Hepatocyte (in vitro differentiated cells): ENCODE measurements around the gene TBXAS1. TPM values are rescaled to one million over a fixed set of nuclear protein-coding genes. Genes with fewer than 3 reads are reported as not detected.

ENCODE experiments used
- DNase-seq: peaks from one replicate; pipeline ENCODE4 v3.0.0-alpha.2; 2016; ENCODE audit warnings: low spot score
- H2AFZ ChIP-seq: fragments of 200-600 bp; sonication (generic); 2 replicates; pipeline ENCODE4 v1.6.0; 2016; ENCODE audit warnings: antibody characterized with exemption, mild to moderate bottlenecking
- H3K27ac ChIP-seq: fragments of 200-600 bp; sonication (generic); 2 replicates; pipeline ENCODE4 v1.5.1; 2016; ENCODE audit warnings: mild to moderate bottlenecking
- H3K27me3 ChIP-seq: fragments of 200-600 bp; sonication (generic); 2 replicates; pipeline ENCODE4 v1.6.1; 2016
- H3K36me3 ChIP-seq: fragments of 200-600 bp; sonication (generic); replicated peaks from 2 replicates; pipeline ENCODE4 v1.5.1; 2016; ENCODE audit warnings: low read depth; ENCODE audit not compliant: insufficient read depth
- H3K4me1 ChIP-seq: fragments of 200-600 bp; sonication (generic); 2 replicates; pipeline ENCODE4 v1.5.1; 2016; ENCODE audit warnings: mild to moderate bottlenecking, moderate library complexity; ENCODE audit not compliant: insufficient read depth
- H3K4me2 ChIP-seq: fragments of 200-600 bp; sonication (generic); 2 replicates; pipeline ENCODE4 v1.6.0; 2016
- H3K4me3 ChIP-seq: fragments of 200-600 bp; sonication (generic); 2 replicates; pipeline ENCODE4 v1.5.1; 2016; ENCODE audit warnings: mild to moderate bottlenecking
- H3K79me2 ChIP-seq: fragments of 200-600 bp; sonication (generic); 2 replicates; pipeline ENCODE4 v1.6.0; 2017; ENCODE audit warnings: mild to moderate bottlenecking
- H3K9me2 ChIP-seq: fragments of 200-600 bp; sonication (generic); replicated peaks from 2 replicates; pipeline ENCODE4 v1.6.0; 2017; ENCODE audit warnings: mild to moderate bottlenecking; ENCODE audit not compliant: insufficient read depth
- H3K9me3 ChIP-seq: fragments of 200-600 bp; sonication (generic); 2 replicates; pipeline ENCODE4 v1.5.1; 2016; ENCODE audit warnings: low read depth, mild to moderate bottlenecking
- H4K20me1 ChIP-seq: fragments of 200-600 bp; sonication (generic); 2 replicates; pipeline ENCODE4 v1.6.0; 2016; ENCODE audit warnings: mild to moderate bottlenecking; ENCODE audit not compliant: insufficient read depth, poor library complexity, severe bottlenecking
- EZH2 ChIP-seq: fragments of 200-600 bp; sonication (generic); IDR thresholded peaks from 2 replicates; pipeline ENCODE4 v1.6.1; 2016; ENCODE audit warnings: antibody characterized with exemption, mild to moderate bottlenecking, borderline replicate concordance
- EZH2phosphoT487 ChIP-seq: fragments of 200-600 bp; sonication (generic); IDR thresholded peaks from one replicate; pipeline ENCODE4 v1.6.1; 2018; ENCODE audit warnings: antibody characterized with exemption, mild to moderate bottlenecking, low read depth, moderate library complexity; ENCODE audit not compliant: unreplicated experiment, severe bottlenecking
- WGBS: methylation state at CpG from one replicate; pipeline ENCODE4 v1.1.6; 2016; ENCODE audit warnings: low lambda C conversion rate; ENCODE audit errors: missing lambda C conversion rate; 5-methylcytosine and 5-hydroxymethylcytosine counted together
- polyA plus RNA-seq: library from polyadenylated mRNA; unstranded; fragments of >200 nt; fragmentation: Nextera tagmentation; extraction: Ambion mirVana; gene quantifications from 2 replicates; pipeline ENCODE4 v1.2.1, GENCODE V29; 2016
- total RNA-seq: library from RNA; depleted of rRNA; stranded (reverse); fragments of >200 nt; gene quantifications from 2 replicates; pipeline ENCODE4 v1.2.3, GENCODE V29; 2014
- TF ChIP-seq, protein P1 (sequence below): fragments of 200-600 bp; sonication (generic); IDR thresholded peaks from 2 replicates; pipeline ENCODE4 v1.5.1; 2016; ENCODE audit warnings: antibody characterized with exemption, mild to moderate bottlenecking; ENCODE audit not compliant: poor library complexity

The TBXAS1 gene
- total and polyA plus RNA-seq, 2 experiments from 2014 or later = 3.9 to 11.5 TPM

DNA sequence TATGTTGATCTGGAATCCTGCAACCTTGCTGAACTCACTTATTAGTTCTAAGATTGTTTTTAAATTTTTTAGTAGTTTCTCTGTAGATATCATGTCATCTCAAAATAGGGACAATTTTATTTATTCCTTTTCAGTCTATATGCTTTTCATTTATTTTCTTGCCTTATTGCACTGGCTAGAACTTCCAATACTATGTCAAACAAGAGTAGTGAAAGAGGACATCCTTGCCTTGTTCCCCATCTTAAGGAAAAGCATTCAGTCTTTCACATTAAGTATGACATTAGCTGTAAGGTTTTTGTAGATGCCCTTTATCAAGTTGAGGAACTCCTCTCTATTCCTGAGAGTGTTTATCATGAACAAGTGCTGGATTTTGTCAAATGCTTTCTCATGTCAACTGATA is 77.8 kb downstream of the TBXAS1 start:
- no peak overlapping the region for H3K4me2 ChIP-seq
- H3K36me3 ChIP-seq = no peaks in the 10 kb centered on the region
- H3K9me2 ChIP-seq = no peaks in the 10 kb centered on the region
- H4K20me1 ChIP-seq = no peaks in the 10 kb centered on the region
- no peak overlapping the region for H3K4me3 ChIP-seq
- DNase-seq = no peak
- H3K27me3 ChIP-seq = no peaks in the 10 kb centered on the region
- no peaks in the 10 kb centered on the region for H3K79me2 ChIP-seq
- H2AFZ ChIP-seq = no peak overlapping the region
- H3K27ac ChIP-seq = no peak overlapping the region
- no peaks in the 10 kb centered on the region for H3K4me1 ChIP-seq
- no peaks in the 10 kb centered on the region for H3K9me3 ChIP-seq
- TF ChIP-seq EZH2 = no peak
- TF ChIP-seq, protein P1, sequence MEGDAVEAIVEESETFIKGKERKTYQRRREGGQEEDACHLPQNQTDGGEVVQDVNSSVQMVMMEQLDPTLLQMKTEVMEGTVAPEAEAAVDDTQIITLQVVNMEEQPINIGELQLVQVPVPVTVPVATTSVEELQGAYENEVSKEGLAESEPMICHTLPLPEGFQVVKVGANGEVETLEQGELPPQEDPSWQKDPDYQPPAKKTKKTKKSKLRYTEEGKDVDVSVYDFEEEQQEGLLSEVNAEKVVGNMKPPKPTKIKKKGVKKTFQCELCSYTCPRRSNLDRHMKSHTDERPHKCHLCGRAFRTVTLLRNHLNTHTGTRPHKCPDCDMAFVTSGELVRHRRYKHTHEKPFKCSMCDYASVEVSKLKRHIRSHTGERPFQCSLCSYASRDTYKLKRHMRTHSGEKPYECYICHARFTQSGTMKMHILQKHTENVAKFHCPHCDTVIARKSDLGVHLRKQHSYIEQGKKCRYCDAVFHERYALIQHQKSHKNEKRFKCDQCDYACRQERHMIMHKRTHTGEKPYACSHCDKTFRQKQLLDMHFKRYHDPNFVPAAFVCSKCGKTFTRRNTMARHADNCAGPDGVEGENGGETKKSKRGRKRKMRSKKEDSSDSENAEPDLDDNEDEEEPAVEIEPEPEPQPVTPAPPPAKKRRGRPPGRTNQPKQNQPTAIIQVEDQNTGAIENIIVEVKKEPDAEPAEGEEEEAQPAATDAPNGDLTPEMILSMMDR = no peak
- TF ChIP-seq EZH2phosphoT487 = no peak

- H3K27ac ChIP-seq = no peak overlapping the region
- no peaks in the 10 kb centered on the region for H3K9me3 ChIP-seq
- no peak overlapping the region for H3K4me3 ChIP-seq
- no peaks in the 10 kb centered on the region for H3K4me1 ChIP-seq
- H2AFZ ChIP-seq = no peak overlapping the region
- no peaks in the 10 kb centered on the region for H4K20me1 ChIP-seq
- no peak overlapping the region for H3K4me2 ChIP-seq
- no peaks in the 10 kb centered on the region for H3K79me2 ChIP-seq
- H3K36me3 ChIP-seq = no peaks in the 10 kb centered on the region
- H3K9me2 ChIP-seq = no peaks in the 10 kb centered on the region
- DNase-seq = no peak
- TF ChIP-seq EZH2 (no peak), EZH2phosphoT487 (no peak)
- TF ChIP-seq, protein P1 = no peak
- no peaks in the 10 kb centered on the region for H3K27me3 ChIP-seq
Observed at GRCh38 chr7:139908792-139909191, 79.7 kb downstream of the TBXAS1 start.

GRCh38 chr7:139909379-139910050 is 80.5 kb downstream of the TBXAS1 start:
- Histone ChIP-seq H2AFZ (no peak overlapping the region), H3K27ac (no peak overlapping the region)
- DNase-seq = no peak

More at GRCh38 chr7:139909379-139910050, 80.5 kb downstream of the TBXAS1 start:
- no peaks in the 10 kb centered on the region for H4K20me1 ChIP-seq
- H3K4me2 ChIP-seq = no peak overlapping the region
- peaks cover 1% of the 10 kb centered on the region for H3K4me1 ChIP-seq
- TF ChIP-seq EZH2 (no peak), EZH2phosphoT487 (no peak)
- TF ChIP-seq, protein P1 = no peak
- no peaks in the 10 kb centered on the region for H3K9me2 ChIP-seq
- no peaks in the 10 kb centered on the region for H3K79me2 ChIP-seq
- H3K27me3 ChIP-seq = no peaks in the 10 kb centered on the region
- H3K4me3 ChIP-seq = no peak overlapping the region
- no peaks in the 10 kb centered on the region for H3K9me3 ChIP-seq
- WGBS = 71% methylated on average over 6 of the region's 6 CpGs
- H3K36me3 ChIP-seq = no peaks in the 10 kb centered on the region
